H1 (cell line): ENCODE results near the gene TRIM44. TPM values are rescaled to one million over a fixed set of nuclear protein-coding genes. Genes with fewer than 3 reads are reported as not detected.

Source experiments
- RFX5 ChIP-seq: IDR thresholded peaks from 2 replicates; pipeline ENCODE4 v1.6.1; 2011; ENCODE audit warnings: low read depth, low read length, improper control_type of control experiment, borderline replicate concordance
- polyA plus RNA-seq, 7 experiments: library from polyadenylated mRNA; depleted of rRNA in 3 of 7; stranded (reverse) in 5 of 7; unstranded in 2 of 7; fragments of >200 nt in 5 of 7; fragments of 200-250 nt in 2 of 7; gene quantifications; 1 replicate in 5 of 7; 2 replicates in 1 of 7; 4 replicates in 1 of 7; pipeline versions ENCODE4 v1.2.1 to v1.2.3, GENCODE V29; 2011 to 2013; ENCODE audit warnings: missing spikeins in 2 of 7, mixed read lengths in 2 of 7
- total RNA-seq: library from RNA; stranded (reverse); fragmentation: NEBNext Ultra II Directional; extraction: Animal tissue kit (Norgen Biotek cat#: 25700); gene quantifications from 2 replicates; pipeline ENCODE4 v1.2.1, GENCODE V29; 2021

TRIM44 gene
- total and polyA plus RNA-seq, 2 of the 8 experiments (the other 6 are each of a cell fraction or from before 2014, with no cell fraction given) = 13.9 to 34.4 TPM

GRCh38 chr11:35803115-35803514 lies 140.5 kb downstream of the TRIM44 start (continued):
- TF ChIP-seq RFX5 = no peak
